KMS-11 (cell line): ENCODE measurements around the gene BPI.
A peak's percentile ranks its signal among the peaks of the same experiment; 100 is the strongest.
"Not testable (repeated sequence)": the region's sequence is repeated elsewhere in the genome, so short reads cannot be mapped to it uniquely, and the experiment has no call there.

Experiments used
- H2AFZ ChIP-seq: fragments of 200-600 bp; sonication (generic); 2 replicates; pipeline ENCODE4 v1.6.1; 2016; ENCODE audit warnings: antibody characterized with exemption, mixed run types, low read depth
- H3K27ac ChIP-seq: fragments of 200-600 bp; sonication (generic); 2 replicates; pipeline ENCODE4 v1.6.1; 2016; ENCODE audit warnings: mild to moderate bottlenecking, mixed run types
- H3K27me3 ChIP-seq: fragments of 200-600 bp; sonication (generic); 2 replicates; pipeline ENCODE4 v1.6.1; 2017; ENCODE audit warnings: mild to moderate bottlenecking, low read depth, mixed run types, moderate library complexity; ENCODE audit not compliant: insufficient read depth
- H3K36me3 ChIP-seq: fragments of 200-600 bp; sonication (generic); 2 replicates; pipeline ENCODE4 v1.6.1; 2017; ENCODE audit warnings: mild to moderate bottlenecking, mixed run types; ENCODE audit not compliant: insufficient read depth
- H3K4me1 ChIP-seq: fragments of 200-600 bp; sonication (generic); 2 replicates; pipeline ENCODE4 v1.6.1; 2016; ENCODE audit warnings: mild to moderate bottlenecking, low read depth, mixed run types; ENCODE audit not compliant: poor library complexity, severe bottlenecking
- H3K4me2 ChIP-seq: fragments of 200-600 bp; sonication (generic); 2 replicates; pipeline ENCODE4 v1.7.0; 2016; ENCODE audit warnings: mild to moderate bottlenecking, mixed run types
- H3K4me3 ChIP-seq: fragments of 200-600 bp; sonication (generic); IDR thresholded peaks from 2 replicates; pipeline ENCODE4 v1.6.1; 2017; ENCODE audit warnings: low read depth, low read length, mixed read lengths; ENCODE audit not compliant: insufficient read depth
- H3K79me2 ChIP-seq: fragments of 200-600 bp; sonication (generic); 2 replicates; pipeline ENCODE4 v1.6.1; 2016; ENCODE audit warnings: low read depth, mixed run types; ENCODE audit not compliant: insufficient read depth
- H3K9ac ChIP-seq: fragments of 200-600 bp; sonication (generic); 2 replicates; pipeline ENCODE4 v1.6.1; 2016; ENCODE audit warnings: mild to moderate bottlenecking, mixed run types
- H4K20me1 ChIP-seq: fragments of 200-600 bp; sonication (generic); 2 replicates; pipeline ENCODE4 v1.6.1; 2016; ENCODE audit warnings: mild to moderate bottlenecking, mixed run types; ENCODE audit not compliant: insufficient read depth
- TF ChIP-seq, protein P1 (sequence below): fragments of 200-600 bp; sonication (generic); conservative IDR thresholded peaks from 2 replicates; pipeline ENCODE4 v1.6.1; 2017; ENCODE audit warnings: low read depth, mild to moderate bottlenecking, antibody characterized with exemption, low read length, moderate library complexity, mixed read lengths

Gene BPI

GRCh38 chr20:38337561-38338140 lies 33.7 kb downstream of the BPI start:
- no peaks in the 10 kb centered on the region for H3K27me3 ChIP-seq
- H4K20me1 ChIP-seq: no peaks in the 10 kb centered on the region
- H2AFZ ChIP-seq: no peak overlapping the region
- H3K4me2 ChIP-seq: no peak overlapping the region
- H3K9ac ChIP-seq: no peak overlapping the region
- H3K79me2 ChIP-seq: no peaks in the 10 kb centered on the region
- no peaks in the 10 kb centered on the region for H3K4me1 ChIP-seq
- H3K4me3 ChIP-seq: no peak overlapping the region
- TF ChIP-seq, protein P1, sequence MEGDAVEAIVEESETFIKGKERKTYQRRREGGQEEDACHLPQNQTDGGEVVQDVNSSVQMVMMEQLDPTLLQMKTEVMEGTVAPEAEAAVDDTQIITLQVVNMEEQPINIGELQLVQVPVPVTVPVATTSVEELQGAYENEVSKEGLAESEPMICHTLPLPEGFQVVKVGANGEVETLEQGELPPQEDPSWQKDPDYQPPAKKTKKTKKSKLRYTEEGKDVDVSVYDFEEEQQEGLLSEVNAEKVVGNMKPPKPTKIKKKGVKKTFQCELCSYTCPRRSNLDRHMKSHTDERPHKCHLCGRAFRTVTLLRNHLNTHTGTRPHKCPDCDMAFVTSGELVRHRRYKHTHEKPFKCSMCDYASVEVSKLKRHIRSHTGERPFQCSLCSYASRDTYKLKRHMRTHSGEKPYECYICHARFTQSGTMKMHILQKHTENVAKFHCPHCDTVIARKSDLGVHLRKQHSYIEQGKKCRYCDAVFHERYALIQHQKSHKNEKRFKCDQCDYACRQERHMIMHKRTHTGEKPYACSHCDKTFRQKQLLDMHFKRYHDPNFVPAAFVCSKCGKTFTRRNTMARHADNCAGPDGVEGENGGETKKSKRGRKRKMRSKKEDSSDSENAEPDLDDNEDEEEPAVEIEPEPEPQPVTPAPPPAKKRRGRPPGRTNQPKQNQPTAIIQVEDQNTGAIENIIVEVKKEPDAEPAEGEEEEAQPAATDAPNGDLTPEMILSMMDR: peak; percentile 41; the same call in 1 of the 2 replicates
- H3K36me3 ChIP-seq: no peaks in the 10 kb centered on the region
- H3K27ac ChIP-seq: no peak overlapping the region

DNA sequence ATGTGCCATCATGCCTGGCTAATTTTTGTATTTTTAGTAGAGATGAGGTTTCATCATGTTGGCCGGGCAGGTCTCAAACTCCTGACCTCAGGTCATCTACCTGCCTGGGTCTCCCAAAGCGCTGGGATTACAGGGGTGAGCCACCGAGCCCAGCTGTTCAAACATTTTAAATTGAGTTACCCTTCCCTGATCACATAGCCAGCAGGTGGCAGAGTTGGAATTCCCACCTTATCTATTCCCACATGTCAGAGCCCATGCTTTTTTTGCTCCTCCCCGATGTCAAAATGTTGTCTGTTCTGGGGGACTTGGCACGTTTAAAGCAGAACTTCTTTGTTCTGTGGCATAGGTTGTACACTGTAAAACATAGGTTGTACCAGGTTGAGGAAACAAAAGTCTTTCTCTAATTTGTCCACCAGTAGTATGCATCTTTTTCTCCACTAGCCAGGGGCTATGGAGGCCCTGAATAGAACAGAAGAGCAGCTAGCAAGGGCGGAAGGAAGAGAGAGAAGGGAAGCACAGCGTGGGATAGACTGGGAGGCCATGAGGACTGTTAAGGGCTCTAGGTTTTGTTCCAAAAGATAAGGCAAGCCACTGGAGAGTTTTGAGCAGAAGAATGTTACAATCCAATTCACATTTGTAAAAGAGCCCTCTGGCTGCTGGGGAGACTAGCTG lies 35.0 kb downstream of the BPI start:
- Histone ChIP-seq H3K4me1 (no peaks in the 10 kb centered on the region), H4K20me1 (no peaks in the 10 kb centered on the region), H3K36me3 (no peaks in the 10 kb centered on the region), H3K4me3 (no peak overlapping the region), H3K27ac (no peak overlapping the region), H3K4me2 (no peak overlapping the region), H3K27me3 (no peaks in the 10 kb centered on the region), H3K79me2 (no peaks in the 10 kb centered on the region), H2AFZ (no peak overlapping the region), H3K9ac (no peak overlapping the region)
- TF ChIP-seq, protein P1: 0 out of 2 replicates have a peak, but pooled peaks have one; percentile 13

DNA sequence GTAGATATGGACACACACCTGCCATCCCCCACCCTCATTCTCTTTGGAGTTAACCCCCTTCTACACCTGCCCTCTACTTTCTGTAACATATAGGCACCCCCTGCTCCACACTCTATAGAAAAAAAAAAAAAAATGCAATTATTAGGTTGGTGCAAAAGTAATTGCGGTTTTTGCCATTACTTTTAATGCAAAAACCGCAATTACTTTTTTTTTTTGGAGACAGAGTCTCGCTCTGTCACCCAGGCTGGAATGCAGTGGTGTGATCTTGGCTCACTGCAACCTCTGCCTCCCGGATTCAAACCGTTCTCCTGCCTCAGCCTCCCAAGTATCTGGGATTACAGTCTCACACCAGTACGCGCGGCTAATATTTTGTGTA lies 35.6 kb downstream of the BPI start:
- H3K4me2 ChIP-seq, H3K4me1 ChIP-seq, H4K20me1 ChIP-seq, H3K4me3 ChIP-seq, H3K79me2 ChIP-seq, H3K36me3 ChIP-seq, H3K9ac ChIP-seq, H3K27me3 ChIP-seq, H3K27ac ChIP-seq, H2AFZ ChIP-seq: not testable (repeated sequence)

- no peak overlapping the region for H3K27ac ChIP-seq
- H3K4me1 ChIP-seq: no peaks in the 10 kb centered on the region
- no peak overlapping the region for H3K4me3 ChIP-seq
- H3K9ac ChIP-seq: no peak overlapping the region
- H3K79me2 ChIP-seq: no peaks in the 10 kb centered on the region
- TF ChIP-seq, protein P1: no peak
- no peaks in the 10 kb centered on the region for H3K27me3 ChIP-seq
- no peak overlapping the region for H2AFZ ChIP-seq
- no peaks in the 10 kb centered on the region for H4K20me1 ChIP-seq
- H3K36me3 ChIP-seq: no peaks in the 10 kb centered on the region
- no peak overlapping the region for H3K4me2 ChIP-seq
These were observed 36.0 kb downstream of the BPI start for GRCh38 chr20:38339997-38340396.

- Histone ChIP-seq H3K79me2 (no peaks in the 10 kb centered on the region), H3K27me3 (no peaks in the 10 kb centered on the region), H3K36me3 (no peaks in the 10 kb centered on the region), H3K4me2 (no peak overlapping the region), H3K4me1 (no peaks in the 10 kb centered on the region), H3K4me3 (no peak overlapping the region), H4K20me1 (no peaks in the 10 kb centered on the region), H3K9ac (no peak overlapping the region), H3K27ac (no peak overlapping the region), H2AFZ (no peak overlapping the region)
- TF ChIP-seq, protein P1: no peak
These were observed 36.7 kb downstream of the BPI start for GRCh38 chr20:38340693-38341092.
